ENCODE measurements around the gene MGAT3.

The MGAT3 gene

GRCh38 chr22:39475902-39476301 lies 19.1 kb downstream of the MGAT3 start:
- in situ Hi-C loops (cut with MboI; ENCODE audit: low sequenced_read_pairs) = no loop called here
- H3K9me3 ChIP-seq = no peaks in the 10 kb centered on the region
- H3K4me3 ChIP-seq = no peak overlapping the region
- DNase-seq (ENCODE audit: low spot score in 2 of 2) = no peak
- no peaks in the 10 kb centered on the region for H3K36me3 ChIP-seq (replicated peaks)
- H3K27me3 ChIP-seq (ENCODE audit: low read depth) = no peaks in the 10 kb centered on the region
- H3K4me1 ChIP-seq = no peaks in the 10 kb centered on the region

DNA sequence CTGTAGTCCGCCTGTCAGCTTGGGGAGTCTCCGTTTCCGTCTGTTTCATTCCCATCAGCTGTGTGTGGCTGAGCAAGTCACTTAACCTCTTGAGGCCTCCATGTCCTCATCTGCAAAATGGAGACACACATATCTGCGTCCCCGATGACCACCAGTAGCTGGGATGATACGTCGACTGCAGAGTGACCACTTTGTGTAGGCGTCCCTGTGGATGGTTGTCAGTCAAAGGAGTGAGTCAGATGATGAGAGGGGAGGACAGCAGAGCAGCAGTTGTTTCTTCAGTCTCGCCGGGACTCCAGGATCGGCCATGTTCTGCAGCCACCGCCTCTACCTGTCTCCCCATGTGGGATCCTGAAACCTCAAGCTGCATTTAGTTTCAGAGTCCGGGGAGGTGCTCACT lies 19.9 kb downstream of the MGAT3 start:
- in situ Hi-C loops (cut with MboI; ENCODE audit: low sequenced_read_pairs) = no loop called here
- H3K27me3 ChIP-seq (ENCODE audit: low read depth) = no peaks in the 10 kb centered on the region
- H3K9me3 ChIP-seq = no peaks in the 10 kb centered on the region
- H3K36me3 ChIP-seq (replicated peaks) = no peaks in the 10 kb centered on the region
- no peak overlapping the region for H3K4me3 ChIP-seq
- H3K4me1 ChIP-seq = no peaks in the 10 kb centered on the region
- DNase-seq (ENCODE audit: low spot score in 2 of 2) = no peak

DNA sequence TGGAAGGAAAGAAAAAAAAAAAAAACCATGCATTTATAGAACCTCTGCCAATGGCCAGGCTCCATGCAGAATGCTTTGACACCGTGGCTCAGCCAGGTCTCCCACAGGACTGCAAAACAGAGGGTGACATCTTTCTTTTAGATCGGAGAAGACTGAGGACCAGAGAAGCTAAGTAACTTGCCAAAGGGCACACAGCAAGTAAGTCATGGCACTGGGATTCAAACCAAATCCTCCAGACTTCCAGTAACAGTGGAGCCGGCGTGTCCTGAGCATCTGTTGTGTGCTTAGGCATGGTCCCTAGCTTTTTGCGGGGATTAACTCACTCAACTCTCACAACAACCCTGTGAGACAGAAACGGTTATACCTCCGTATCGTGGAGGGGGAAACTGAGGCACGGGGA lies 20.7 kb downstream of the MGAT3 start:
- Histone ChIP-seq H3K9me3 (no peaks in the 10 kb centered on the region), H3K36me3 (replicated peaks) (no peaks in the 10 kb centered on the region), H3K4me3 (no peak overlapping the region), H3K4me1 (no peaks in the 10 kb centered on the region), H3K27me3 (ENCODE audit: low read depth) (no peaks in the 10 kb centered on the region)
- DNase-seq (ENCODE audit: low spot score in 2 of 2) = no peak
- in situ Hi-C loops (cut with MboI; ENCODE audit: low sequenced_read_pairs) = no loop called here

DNA sequence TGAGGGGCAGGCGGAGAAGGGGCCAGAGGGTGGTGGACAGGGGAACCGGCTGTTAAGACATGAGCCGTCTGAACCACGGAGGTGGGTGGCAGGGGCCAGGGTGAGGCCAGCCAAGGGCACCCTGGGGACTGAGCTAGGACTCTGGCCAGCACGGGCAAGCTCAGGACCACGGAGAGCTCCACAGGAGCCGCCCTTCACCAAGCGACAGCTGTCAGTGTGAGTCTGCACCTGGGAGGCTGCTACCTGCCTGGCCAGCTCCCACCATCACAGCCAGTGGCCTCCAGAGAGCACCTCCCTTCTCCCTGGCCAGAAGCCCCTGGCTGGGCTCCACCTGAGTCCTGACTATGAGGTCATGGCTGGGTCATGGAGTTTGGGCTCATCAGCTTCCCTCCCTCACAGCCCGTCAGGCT lies 21.6 kb downstream of the MGAT3 start:
- Histone ChIP-seq H3K36me3 (replicated peaks) (no peaks in the 10 kb centered on the region), H3K27me3 (ENCODE audit: low read depth) (no peaks in the 10 kb centered on the region), H3K4me1 (no peaks in the 10 kb centered on the region), H3K4me3 (no peak overlapping the region), H3K9me3 (no peaks in the 10 kb centered on the region)
- DNase-seq (ENCODE audit: low spot score in 2 of 2) = peak in 1 of 2 experiments; percentile 69
- in situ Hi-C loops (cut with MboI; ENCODE audit: low sequenced_read_pairs) = no loop called here

DNA sequence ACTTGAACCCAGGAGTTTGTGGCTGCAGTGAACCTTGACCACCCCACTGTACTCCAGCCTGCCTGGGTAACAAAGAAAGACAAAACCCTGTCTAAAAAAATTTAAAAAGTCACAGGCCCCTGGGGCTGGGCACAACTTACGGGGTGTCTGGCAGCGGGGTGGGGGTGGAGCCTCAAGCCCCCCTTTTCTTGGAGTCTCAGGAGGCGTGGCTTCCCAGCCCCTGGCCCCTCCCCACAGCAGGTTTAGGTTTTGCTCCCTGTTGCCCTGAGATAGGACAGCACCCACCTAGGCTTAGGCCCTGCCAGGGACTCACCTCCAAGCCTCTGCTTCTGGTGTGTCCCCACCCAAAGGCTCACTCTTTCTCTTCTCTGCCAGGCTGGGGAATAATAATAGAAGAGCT lies 22.4 kb downstream of the MGAT3 start:
- Histone ChIP-seq H3K9me3 (no peaks in the 10 kb centered on the region), H3K36me3 (replicated peaks) (no peaks in the 10 kb centered on the region), H3K27me3 (ENCODE audit: low read depth) (no peaks in the 10 kb centered on the region), H3K4me3 (no peak overlapping the region), H3K4me1 (no peaks in the 10 kb centered on the region)
- in situ Hi-C loops (cut with MboI; ENCODE audit: low sequenced_read_pairs) = no loop called here
- DNase-seq (ENCODE audit: low spot score in 2 of 2) = no peak

- no peak for DNase-seq (ENCODE audit: low spot score in 2 of 2)
- Histone ChIP-seq H3K36me3 (replicated peaks) (no peaks in the 10 kb centered on the region), H3K9me3 (no peaks in the 10 kb centered on the region), H3K4me3 (no peak overlapping the region), H3K4me1 (no peaks in the 10 kb centered on the region), H3K27me3 (ENCODE audit: low read depth) (no peaks in the 10 kb centered on the region)
- in situ Hi-C loops (cut with MboI; ENCODE audit: low sequenced_read_pairs) = no loop called here
Observed at GRCh38 chr22:39480557-39480956, 23.7 kb downstream of the MGAT3 start.

DNA sequence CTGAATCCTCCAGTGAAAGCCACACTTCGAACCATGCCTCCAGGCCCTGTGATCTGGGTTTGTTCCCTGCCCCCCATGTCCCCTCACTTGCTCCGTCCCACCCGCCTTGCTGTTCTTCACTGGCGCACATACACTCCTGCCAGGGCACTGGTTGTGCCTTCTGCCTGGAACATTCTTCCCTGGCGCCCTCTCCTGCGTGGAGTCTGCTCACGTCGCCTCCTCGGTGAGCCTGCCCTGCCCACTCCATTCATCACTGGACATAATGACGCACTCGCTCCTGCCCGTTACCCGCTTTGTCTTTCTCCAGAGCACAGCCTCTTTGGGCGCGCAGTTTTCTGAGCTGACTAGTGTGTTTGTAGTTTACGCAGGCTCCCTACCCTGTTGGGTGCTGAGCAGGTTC lies 24.2 kb downstream of the MGAT3 start:
- no peak overlapping the region for H3K4me3 ChIP-seq
- H3K36me3 ChIP-seq (replicated peaks) = no peaks in the 10 kb centered on the region
- in situ Hi-C loops (cut with MboI; ENCODE audit: low sequenced_read_pairs) = no loop called here
- DNase-seq (ENCODE audit: low spot score in 2 of 2) = no peak
- H3K27me3 ChIP-seq (ENCODE audit: low read depth) = no peaks in the 10 kb centered on the region
- no peaks in the 10 kb centered on the region for H3K4me1 ChIP-seq
- no peaks in the 10 kb centered on the region for H3K9me3 ChIP-seq

DNA sequence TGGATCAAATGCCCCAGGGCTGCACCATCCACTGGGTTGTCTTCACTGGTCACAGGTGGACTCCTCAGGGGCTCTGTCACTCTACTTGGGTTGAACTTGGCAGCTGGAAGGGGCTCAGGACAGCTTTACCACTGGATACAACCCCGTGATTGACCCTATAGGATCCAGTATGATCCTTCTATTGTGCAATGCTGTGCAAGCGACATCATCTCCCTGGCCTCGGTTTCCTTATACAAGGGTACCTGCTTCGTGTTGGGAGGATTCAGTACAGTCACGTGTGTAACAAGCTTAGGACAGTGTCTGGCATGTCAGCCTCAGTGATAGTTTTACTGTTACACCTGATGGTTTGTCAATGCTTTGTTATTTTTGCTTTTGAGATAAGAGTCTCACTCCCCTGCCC lies 24.8 kb downstream of the MGAT3 start:
- in situ Hi-C loops (cut with MboI; ENCODE audit: low sequenced_read_pairs) = no loop called here
- no peaks in the 10 kb centered on the region for H3K4me1 ChIP-seq
- no peak overlapping the region for H3K4me3 ChIP-seq

GRCh38 chr22:39482768-39483167 lies 26.0 kb downstream of the MGAT3 start:
- no peak overlapping the region for H3K4me3 ChIP-seq
- no peaks in the 10 kb centered on the region for H3K9me3 ChIP-seq
- no peaks in the 10 kb centered on the region for H3K4me1 ChIP-seq
- in situ Hi-C loops (cut with MboI; ENCODE audit: low sequenced_read_pairs) = no loop called here
- H3K27me3 ChIP-seq (ENCODE audit: low read depth) = no peaks in the 10 kb centered on the region
- H3K36me3 ChIP-seq (replicated peaks) = no peaks in the 10 kb centered on the region
- no peak for DNase-seq (ENCODE audit: low spot score in 2 of 2)

More for the DNA sequence above, 24.8 kb downstream of the MGAT3 start:
- Histone ChIP-seq H3K27me3 (ENCODE audit: low read depth) (no peaks in the 10 kb centered on the region), H3K36me3 (replicated peaks) (no peaks in the 10 kb centered on the region), H3K9me3 (no peaks in the 10 kb centered on the region)
- DNase-seq (ENCODE audit: low spot score in 2 of 2) = no peak

DNA sequence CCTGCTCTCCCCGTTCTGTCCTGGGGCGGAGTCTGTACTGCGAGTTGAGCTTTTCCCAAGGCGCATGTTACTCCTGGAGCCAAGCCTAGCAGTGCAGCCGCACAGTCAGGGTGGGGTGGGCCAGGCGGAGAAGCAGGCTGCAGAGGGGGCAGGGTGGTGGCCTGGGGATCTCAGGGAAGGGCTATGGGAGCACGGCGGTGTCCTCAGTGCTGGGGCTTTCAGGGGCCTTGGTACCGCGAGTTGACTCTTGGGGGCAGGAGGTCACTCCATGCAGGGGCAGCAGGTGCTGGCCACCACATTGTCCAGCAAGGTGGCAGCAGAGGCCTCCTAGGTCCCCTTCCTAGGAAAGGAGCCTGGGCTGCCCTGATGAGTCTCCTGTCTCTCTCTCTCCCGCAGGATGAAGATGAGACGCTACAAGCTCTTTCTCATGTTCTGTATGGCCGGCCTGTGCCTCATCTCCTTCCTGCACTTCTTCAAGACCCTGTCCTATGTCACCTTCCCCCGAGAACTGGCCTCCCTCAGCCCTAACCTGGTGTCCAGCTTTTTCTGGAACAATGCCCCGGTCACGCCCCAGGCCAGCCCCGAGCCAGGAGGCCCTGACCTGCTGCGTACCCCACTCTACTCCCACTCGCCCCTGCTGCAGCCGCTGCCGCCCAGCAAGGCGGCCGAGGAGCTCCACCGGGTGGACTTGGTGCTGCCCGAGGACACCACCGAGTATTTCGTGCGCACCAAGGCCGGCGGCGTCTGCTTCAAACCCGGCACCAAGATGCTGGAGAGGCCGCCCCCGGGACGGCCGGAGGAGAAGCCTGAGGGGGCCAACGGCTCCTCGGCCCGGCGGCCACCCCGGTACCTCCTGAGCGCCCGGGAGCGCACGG lies 30.4 kb downstream of the MGAT3 start:
- no peaks in the 10 kb centered on the region for H3K9me3 ChIP-seq
- H3K4me3 ChIP-seq = no peak overlapping the region
- H3K36me3 ChIP-seq (replicated peaks) = no peaks in the 10 kb centered on the region
- in situ Hi-C loops (cut with MboI; ENCODE audit: low sequenced_read_pairs) = no loop called here
- no peaks in the 10 kb centered on the region for H3K27me3 ChIP-seq (ENCODE audit: low read depth)
- H3K4me1 ChIP-seq = no peaks in the 10 kb centered on the region
- no peak for DNase-seq (ENCODE audit: low spot score in 2 of 2)

DNA sequence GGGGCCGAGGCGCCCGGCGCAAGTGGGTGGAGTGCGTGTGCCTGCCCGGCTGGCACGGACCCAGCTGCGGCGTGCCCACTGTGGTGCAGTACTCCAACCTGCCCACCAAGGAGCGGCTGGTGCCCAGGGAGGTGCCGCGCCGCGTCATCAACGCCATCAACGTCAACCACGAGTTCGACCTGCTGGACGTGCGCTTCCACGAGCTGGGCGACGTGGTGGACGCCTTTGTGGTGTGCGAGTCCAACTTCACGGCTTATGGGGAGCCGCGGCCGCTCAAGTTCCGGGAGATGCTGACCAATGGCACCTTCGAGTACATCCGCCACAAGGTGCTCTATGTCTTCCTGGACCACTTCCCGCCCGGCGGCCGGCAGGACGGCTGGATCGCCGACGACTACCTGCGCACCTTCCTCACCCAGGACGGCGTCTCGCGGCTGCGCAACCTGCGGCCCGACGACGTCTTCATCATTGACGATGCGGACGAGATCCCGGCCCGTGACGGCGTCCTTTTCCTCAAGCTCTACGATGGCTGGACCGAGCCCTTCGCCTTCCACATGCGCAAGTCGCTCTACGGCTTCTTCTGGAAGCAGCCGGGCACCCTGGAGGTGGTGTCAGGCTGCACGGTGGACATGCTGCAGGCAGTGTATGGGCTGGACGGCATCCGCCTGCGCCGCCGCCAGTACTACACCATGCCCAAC lies 31.2 kb downstream of the MGAT3 start:
- Histone ChIP-seq H3K36me3 (replicated peaks) (no peaks in the 10 kb centered on the region), H3K27me3 (ENCODE audit: low read depth) (no peaks in the 10 kb centered on the region), H3K4me3 (no peak overlapping the region), H3K4me1 (no peaks in the 10 kb centered on the region), H3K9me3 (no peaks in the 10 kb centered on the region)
- in situ Hi-C loops (cut with MboI; ENCODE audit: low sequenced_read_pairs) = no loop called here
- no peak for DNase-seq (ENCODE audit: low spot score in 2 of 2)

GRCh38 chr22:39488563-39489083 lies 31.8 kb downstream of the MGAT3 start:
- in situ Hi-C loops (cut with MboI; ENCODE audit: low sequenced_read_pairs) = no loop called here
- no peaks in the 10 kb centered on the region for H3K9me3 ChIP-seq
- no peak for DNase-seq (ENCODE audit: low spot score in 2 of 2)
- H3K27me3 ChIP-seq (ENCODE audit: low read depth) = no peaks in the 10 kb centered on the region; the same call in 1 of the 2 replicates
- H3K36me3 ChIP-seq (replicated peaks) = no peaks in the 10 kb centered on the region
- H3K4me1 ChIP-seq = no peaks in the 10 kb centered on the region
- H3K4me3 ChIP-seq = no peak overlapping the region

- H3K9me3 ChIP-seq = no peaks in the 10 kb centered on the region
- in situ Hi-C loops (cut with MboI; ENCODE audit: low sequenced_read_pairs) = no loop called here
- no peak for DNase-seq (ENCODE audit: low spot score in 2 of 2)
Observed at GRCh38 chr22:39489094-39490068, 32.6 kb downstream of the MGAT3 start.

More at GRCh38 chr22:39489094-39490068, 32.6 kb downstream of the MGAT3 start:
- Histone ChIP-seq H3K4me3 (no peak overlapping the region), H3K36me3 (replicated peaks) (no peaks in the 10 kb centered on the region), H3K4me1 (no peaks in the 10 kb centered on the region), H3K27me3 (ENCODE audit: low read depth) (no peaks in the 10 kb centered on the region; the same call in 1 of the 2 replicates)

Measured in HAP-1 (cell line).